ENCODE results near the gene SLC9A6. TPM values are rescaled to one million over a fixed set of nuclear protein-coding genes. Genes with fewer than 3 reads are reported as not detected.
A peak's percentile ranks its signal among the peaks of the same experiment; 100 is the strongest.

Gene SLC9A6
- total RNA-seq, 4 donors from 2014 or later, result 12.9 to 23.9 (median 18.7) TPM

- DNase-seq (ENCODE audit: low spot score in 2 of 2), result no peak
- WGBS, 2 donors, result 57 to 59% methylated on average over 3 of the region's 3 CpGs
- TF ChIP-seq CTCF (IDR thresholded peaks at IDR 0.05) (no peak), EP300 (IDR thresholded peaks at IDR 0.05) (no peak), POLR2A (IDR thresholded peaks at IDR 0.05) (no peak)
- H3K36me3 ChIP-seq, result no peaks in the 10 kb centered on the region
- H3K4me1 ChIP-seq, result peaks cover 0 to 10% (median 0%) of the 10 kb centered on the region in 4 donors
- no peaks in the 10 kb centered on the region for H3K9me3 ChIP-seq
- H3K27me3 ChIP-seq, result no peaks in the 10 kb centered on the region
- H3K4me3 ChIP-seq, result no peak overlapping the region
- H3K27ac ChIP-seq, result peak overlapping the region in 2 of 4 donors; percentile 66 to 71
Measured at GRCh38 chrX:136064661-136065043, 79.4 kb downstream of the SLC9A6 start.

GRCh38 chrX:136065044-136065671 is 79.9 kb downstream of the SLC9A6 start:
- no peaks in the 10 kb centered on the region for H3K9me3 ChIP-seq
- peak overlapping the region in 2 of 4 donors; percentile 66 to 71 for H3K27ac ChIP-seq
- peak; percentile 16 to 18 for DNase-seq (ENCODE audit: low spot score in 2 of 2)
- no peak overlapping the region for H3K4me3 ChIP-seq
- WGBS, 2 donors, result 20 to 52% methylated on average over 7 of the region's 7 CpGs
- no peaks in the 10 kb centered on the region for H3K36me3 ChIP-seq
- peaks cover 0 to 10% (median 0%) of the 10 kb centered on the region in 4 donors for H3K4me1 ChIP-seq
- TF ChIP-seq CTCF (IDR thresholded peaks at IDR 0.05) (no peak), EP300 (IDR thresholded peaks at IDR 0.05) (peak in 1 of 2 donors; percentile 41), POLR2A (IDR thresholded peaks at IDR 0.05) (no peak)
- no peaks in the 10 kb centered on the region for H3K27me3 ChIP-seq

GRCh38 chrX:136067097-136067496 is 81.9 kb downstream of the SLC9A6 start:
- Histone ChIP-seq H3K27me3 (no peaks in the 10 kb centered on the region), H3K4me3 (no peak overlapping the region), H3K4me1 (peaks cover 0 to 10% (median 0%) of the 10 kb centered on the region in 4 donors), H3K36me3 (no peaks in the 10 kb centered on the region), H3K27ac (no peak overlapping the region), H3K9me3 (no peaks in the 10 kb centered on the region)
- DNase-seq (ENCODE audit: low spot score in 2 of 2), result no peak
- WGBS, 2 donors, result 64 to 74% methylated on average over 5 of the region's 5 CpGs
- TF ChIP-seq CTCF (IDR thresholded peaks at IDR 0.05), result no peak
- TF ChIP-seq EP300 (IDR thresholded peaks at IDR 0.05), result no peak
- no peak for TF ChIP-seq POLR2A (IDR thresholded peaks at IDR 0.05)

GRCh38 chrX:136067966-136068365 is 82.7 kb downstream of the SLC9A6 start:
- Histone ChIP-seq H3K36me3 (no peaks in the 10 kb centered on the region), H3K27me3 (no peaks in the 10 kb centered on the region), H3K9me3 (no peaks in the 10 kb centered on the region), H3K4me3 (no peak overlapping the region), H3K4me1 (peaks cover 0 to 10% (median 0%) of the 10 kb centered on the region in 4 donors), H3K27ac (no peak overlapping the region)
- TF ChIP-seq CTCF (IDR thresholded peaks at IDR 0.05) (no peak), EP300 (IDR thresholded peaks at IDR 0.05) (no peak)
- no peak for DNase-seq (ENCODE audit: low spot score in 2 of 2)
- 49 to 54% methylated on average over 7 of the region's 7 CpGs for WGBS, 2 donors

GRCh38 chrX:136076942-136077341 is 91.7 kb downstream of the SLC9A6 start:
- WGBS, 2 donors, result 59 to 62% methylated on average over 5 of the region's 5 CpGs
- Histone ChIP-seq H3K36me3 (no peaks in the 10 kb centered on the region), H3K4me3 (no peak overlapping the region), H3K27me3 (no peaks in the 10 kb centered on the region), H3K4me1 (no peaks in the 10 kb centered on the region), H3K9me3 (no peaks in the 10 kb centered on the region), H3K27ac (no peak overlapping the region)
- DNase-seq (ENCODE audit: low spot score in 2 of 2), result no peak
- TF ChIP-seq POLR2A (IDR thresholded peaks at IDR 0.05), result no peak
- TF ChIP-seq EP300 (IDR thresholded peaks at IDR 0.05), result no peak
- TF ChIP-seq CTCF (IDR thresholded peaks at IDR 0.05), result no peak
